HCT116 (cell line): Measurements from ENCODE around the gene GALNT11. TPM values are rescaled to one million over a fixed set of nuclear protein-coding genes. Genes with fewer than 3 reads are reported as not detected.

Experiments used
- ATAC-seq: fragments of 200-7000 bp; cut with Tn5 transposase; 2 replicates; pipeline ENCODE4 v1.9.1; 2020; ENCODE audit warnings: mild to moderate bottlenecking, moderate library complexity
- BruUV-seq: library from RNA; stranded (reverse); fragments of 400-500 nt; replicated peaks from 2 replicates; lab custom pipeline; 2021; lab: Mats Ljungman, UMichigan
- CTCF ChIA-PET: fragments of 300-600 bp; sonication (Branson Sonifier 250); formaldehyde crosslinking; loops from one replicate; lab custom pipeline; 2021; ENCODE audit warnings: antibody characterized with exemption; lab: Charles Lee
- POLR2A ChIA-PET: fragments of 300-600, 350-600 bp; sonication (Branson Sonifier 250); formaldehyde crosslinking; loops from one replicate; lab custom pipeline; 2021; ENCODE audit warnings: antibody characterized with exemption; lab: Charles Lee
- RAD21 ChIA-PET, 2 experiments: fragments of 300-600 bp; sonication (Branson Sonifier 250); formaldehyde crosslinking; loops; one replicate each; lab custom pipeline; 2023; ENCODE audit warnings: low total read pairs in 2 of 2; ENCODE audit not compliant: uncharacterized antibody in 2 of 2, unreplicated experiment in 2 of 2, low non-redundant PET in 1 of 2; lab: Charles Lee
- DNase-seq: peaks from one replicate; pipeline ENCODE4 v3.0.0-alpha.2; 2010; ENCODE audit warnings: low read depth, low spot score
- H2AFZ ChIP-seq: fragments of 200-600 bp; shearing (Covaris generic), sonication (generic); 2 replicates; pipeline ENCODE4 v1.6.1; 2017; ENCODE audit warnings: low read depth, mixed run types, mixed read lengths, antibody characterized with exemption, low read length; ENCODE audit not compliant: poor library complexity, severe bottlenecking
- H3K27ac ChIP-seq: 2 replicates; pipeline ENCODE4 v1.5.1; 2012; ENCODE audit warnings: low read depth, low read length
- H3K27me3 ChIP-seq: fragments of 200-600 bp; sonication (generic); 2 replicates; pipeline ENCODE4 v1.6.1; 2016; ENCODE audit warnings: mixed run types, low read length, mixed read lengths; ENCODE audit not compliant: insufficient read depth
- H3K36me3 ChIP-seq, 2 experiments: fragments of 200-500 bp in 1 of 2; fragments of 200-600 bp in 1 of 2; sonication (Bioruptor generic) in 1 of 2; sonication (generic) in 1 of 2; 2 replicates each; pipeline versions ENCODE4 v1.5.1 to v1.6.1; 2014 to 2016; ENCODE audit warnings: low read length in 2 of 2, inconsistent platforms in 1 of 2, mixed read lengths in 1 of 2, mixed run types in 1 of 2; ENCODE audit not compliant: insufficient read depth in 2 of 2, control insufficient read depth in 1 of 2
- H3K4me1 ChIP-seq, 2 experiments: fragments of 200-600 bp in 1 of 2; sonication (generic) in 1 of 2; 2 replicates each; pipeline versions ENCODE4 v1.5.1 to v1.6.1; 2012 to 2017; ENCODE audit warnings: low read length in 2 of 2, inconsistent platforms in 1 of 2, mild to moderate bottlenecking in 1 of 2, mixed read lengths in 1 of 2, mixed run types in 1 of 2, moderate library complexity in 1 of 2; ENCODE audit not compliant: insufficient read depth in 2 of 2, control insufficient read depth in 1 of 2
- H3K4me2 ChIP-seq: fragments of 200-600 bp; sonication (generic); 2 replicates; pipeline ENCODE4 v1.6.1; 2017; ENCODE audit warnings: mixed run types, low read length, mixed read lengths
- H3K4me3 ChIP-seq, 2 experiments: fragments of 200-600 bp in 1 of 2; sonication (generic) in 1 of 2; replicated peaks in 1 of 2; 2 replicates each; pipeline ENCODE4 v1.5.1; 2011 to 2016; ENCODE audit warnings: low read length in 2 of 2, control low read depth in 1 of 2, low read depth in 1 of 2, mild to moderate bottlenecking in 1 of 2, mixed read lengths in 1 of 2, mixed run types in 1 of 2
- H3K79me2 ChIP-seq: fragments of 200-600 bp; sonication (generic); 2 replicates; pipeline ENCODE4 v1.6.1; 2017; ENCODE audit warnings: mild to moderate bottlenecking, mixed run types, low read length, moderate library complexity, mixed read lengths; ENCODE audit not compliant: insufficient read depth
- H3K9ac ChIP-seq: fragments of 200-600 bp; sonication (generic); 2 replicates; pipeline ENCODE4 v1.6.1; 2016; ENCODE audit warnings: low read length, mixed read lengths
- H3K9me2 ChIP-seq: fragments of 200-600 bp; sonication (generic), shearing (Covaris generic); 2 replicates; pipeline ENCODE4 v1.6.1; 2017; ENCODE audit warnings: mixed run types, mild to moderate bottlenecking, moderate library complexity; ENCODE audit not compliant: insufficient read depth
- H3K9me3 ChIP-seq, 2 experiments: fragments of 200-500 bp in 1 of 2; fragments of 200-600 bp in 1 of 2; sonication (Bioruptor generic) in 1 of 2; sonication (generic) in 1 of 2; 2 replicates each; pipeline ENCODE4 v1.6.1; 2014 to 2017; ENCODE audit warnings: low read length in 2 of 2, mixed read lengths in 2 of 2, inconsistent platforms in 1 of 2, low read depth in 1 of 2, mild to moderate bottlenecking in 1 of 2, mixed run types in 1 of 2, moderate library complexity in 1 of 2; ENCODE audit not compliant: control insufficient read depth in 1 of 2, insufficient read depth in 1 of 2
- H4K20me1 ChIP-seq: fragments of 200-600 bp; sonication (generic), shearing (Covaris generic); 2 replicates; pipeline ENCODE4 v1.6.1; 2017; ENCODE audit warnings: mixed run types, mild to moderate bottlenecking, moderate library complexity; ENCODE audit not compliant: insufficient read depth
- CBX3 ChIP-seq: IDR thresholded peaks from 2 replicates; pipeline ENCODE4 v1.6.1; 2012; ENCODE audit warnings: low read depth
- CEBPB ChIP-seq: IDR thresholded peaks from 2 replicates; pipeline ENCODE4 v1.6.1; 2012; ENCODE audit warnings: low read depth
- EGR1 ChIP-seq: IDR thresholded peaks from 2 replicates; pipeline ENCODE4 v1.6.1; 2012; ENCODE audit warnings: low read depth
- ELF1 ChIP-seq: IDR thresholded peaks from 2 replicates; pipeline ENCODE4 v1.6.1; 2012; ENCODE audit warnings: low read depth, borderline replicate concordance
- EZH2phosphoT487 ChIP-seq: fragments of 200-600 bp; IDR thresholded peaks from 2 replicates; pipeline ENCODE4 v1.6.1; 2018; ENCODE audit warnings: antibody characterized with exemption, borderline replicate concordance
- JUND ChIP-seq: IDR thresholded peaks from 2 replicates; pipeline ENCODE4 v1.6.1; 2012
- RAD21 ChIP-seq: IDR thresholded peaks from 2 replicates; pipeline ENCODE4 v1.6.1; 2012; ENCODE audit warnings: low read depth, mild to moderate bottlenecking
- SIN3A ChIP-seq: IDR thresholded peaks from 2 replicates; pipeline ENCODE4 v1.6.1; 2012; ENCODE audit warnings: low read depth
- SP1 ChIP-seq: IDR thresholded peaks from 2 replicates; pipeline ENCODE4 v1.6.1; 2012; ENCODE audit warnings: low read depth
- SRF ChIP-seq: IDR thresholded peaks from 2 replicates; pipeline ENCODE4 v1.6.1; 2012; ENCODE audit warnings: low read depth
- TCF7L2 ChIP-seq: IDR thresholded peaks from 2 replicates; pipeline ENCODE4 v1.7.0; 2011; ENCODE audit warnings: borderline replicate concordance, inconsistent platforms; ENCODE audit not compliant: insufficient read depth, insufficient read length; ENCODE audit errors: extremely low read depth
- YY1 ChIP-seq: IDR thresholded peaks from 2 replicates; pipeline ENCODE4 v1.6.1; 2011; ENCODE audit warnings: low read length, low read depth, moderate library complexity, mild to moderate bottlenecking; ENCODE audit not compliant: insufficient replicate concordance; ENCODE audit errors: extremely low read depth
- intact Hi-C: fragments of 100-400 bp; cut with micrococcal nuclease; formaldehyde crosslinking; loops from 2 replicates; pipeline ENCODE4 v1.10.0; 2022
- total RNA-seq: library from RNA; stranded (reverse); gene quantifications from one replicate; pipeline ENCODE4 v1.2.1, GENCODE V29; 2021; ENCODE audit not compliant: unreplicated experiment
- TF ChIP-seq, protein P1 (sequence below), 3 experiments: fragments of 200-600 bp in 1 of 3; sonication (generic) in 1 of 3; IDR thresholded peaks in 2 of 3; conservative IDR thresholded peaks in 1 of 3; 2 replicates each; pipeline ENCODE4 v1.5.1; 2012 to 2017; ENCODE audit warnings: low read depth in 2 of 3, low read length in 2 of 3, antibody characterized with exemption in 1 of 3, borderline replicate concordance in 1 of 3, control low read depth in 1 of 3, mild to moderate bottlenecking in 1 of 3, mixed read lengths in 1 of 3, mixed run types in 1 of 3, moderate library complexity in 1 of 3; ENCODE audit not compliant: insufficient read depth in 1 of 3
- TF ChIP-seq, protein P2 (sequence below): IDR thresholded peaks from 2 replicates; pipeline ENCODE4 v1.6.1; 2012
- TF ChIP-seq, protein P3 (sequence below): IDR thresholded peaks from 2 replicates; pipeline ENCODE4 v1.6.1; 2012; ENCODE audit warnings: low read depth

The GALNT11 gene
- total RNA-seq, 1 experiment from 2014 or later, result 28.9 TPM

DNA sequence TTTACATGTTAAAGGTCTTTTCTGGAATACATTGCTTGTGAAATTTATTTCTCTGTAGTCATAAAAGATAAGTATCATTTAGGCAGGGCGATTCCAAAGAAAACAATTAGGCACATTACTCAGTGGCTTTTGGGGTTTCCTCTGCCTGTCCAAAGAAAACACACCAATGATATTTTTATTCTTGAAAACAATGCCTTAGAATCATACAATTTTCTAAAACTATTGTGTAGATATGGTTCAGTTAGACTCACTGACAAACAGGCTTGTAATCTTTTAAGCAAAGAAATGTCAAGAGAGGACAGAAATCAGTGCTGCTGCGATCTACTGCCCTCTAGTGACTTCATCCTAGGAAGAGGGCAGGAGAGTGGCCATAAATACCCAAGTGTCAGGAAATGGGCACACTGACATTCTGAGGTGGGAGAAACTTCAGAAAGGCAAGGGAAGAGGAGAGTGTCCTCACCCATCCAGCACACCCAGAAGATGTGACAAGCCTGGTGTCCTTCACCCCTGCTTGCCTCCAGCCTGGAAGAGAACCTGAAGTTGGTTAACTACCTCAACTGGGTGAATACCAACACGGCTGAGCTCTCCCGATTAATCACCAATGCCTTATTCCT is 120.5 kb downstream of the GALNT11 start:
- intact Hi-C loops, result no loop called here
- ATAC-seq, result peak; percentile 90
- H3K27ac ChIP-seq, result no peak overlapping the region
- H2AFZ ChIP-seq, result no peak overlapping the region
- H3K9me3 ChIP-seq, result no peaks in the 10 kb centered on the region
- TF ChIP-seq, protein P1, sequence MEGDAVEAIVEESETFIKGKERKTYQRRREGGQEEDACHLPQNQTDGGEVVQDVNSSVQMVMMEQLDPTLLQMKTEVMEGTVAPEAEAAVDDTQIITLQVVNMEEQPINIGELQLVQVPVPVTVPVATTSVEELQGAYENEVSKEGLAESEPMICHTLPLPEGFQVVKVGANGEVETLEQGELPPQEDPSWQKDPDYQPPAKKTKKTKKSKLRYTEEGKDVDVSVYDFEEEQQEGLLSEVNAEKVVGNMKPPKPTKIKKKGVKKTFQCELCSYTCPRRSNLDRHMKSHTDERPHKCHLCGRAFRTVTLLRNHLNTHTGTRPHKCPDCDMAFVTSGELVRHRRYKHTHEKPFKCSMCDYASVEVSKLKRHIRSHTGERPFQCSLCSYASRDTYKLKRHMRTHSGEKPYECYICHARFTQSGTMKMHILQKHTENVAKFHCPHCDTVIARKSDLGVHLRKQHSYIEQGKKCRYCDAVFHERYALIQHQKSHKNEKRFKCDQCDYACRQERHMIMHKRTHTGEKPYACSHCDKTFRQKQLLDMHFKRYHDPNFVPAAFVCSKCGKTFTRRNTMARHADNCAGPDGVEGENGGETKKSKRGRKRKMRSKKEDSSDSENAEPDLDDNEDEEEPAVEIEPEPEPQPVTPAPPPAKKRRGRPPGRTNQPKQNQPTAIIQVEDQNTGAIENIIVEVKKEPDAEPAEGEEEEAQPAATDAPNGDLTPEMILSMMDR (IDR thresholded peaks at IDR 0.05 in 2 of 3, conservative IDR thresholded peaks at IDR 0.05 in 1 of 3; ENCODE audit: borderline replicate concordance in 1 of 3, insufficient read depth in 1 of 3, low read depth in 2 of 3, low read length in 2 of 3), result peak; percentile 63 to 79 (median 74)
- TF ChIP-seq SIN3A (no peak), RAD21 (peak; percentile 70), JUND (no peak), YY1 (peak; percentile 48)
- TF ChIP-seq, all 23 proteins: peak for 3
- no peak overlapping the region for H3K4me2 ChIP-seq
- ChIA-PET POLR2A (no interaction called here), CTCF (no interaction called here), RAD21 (no interaction called here)
- H3K4me1 ChIP-seq, result no peaks in the 10 kb centered on the region
- no peaks in the 10 kb centered on the region for H3K27me3 ChIP-seq
- no peaks in the 10 kb centered on the region for H3K9me2 ChIP-seq
- peaks cover 11 to 26% of the 10 kb centered on the region in 2 experiments; a peak in 3 of 4 replicates for H3K36me3 ChIP-seq
- no TSS peak for BruUV-seq
- H4K20me1 ChIP-seq, result no peaks in the 10 kb centered on the region
- H3K4me3 ChIP-seq, result no peak overlapping the region
- DNase-seq, result peak; percentile 22
- no peak overlapping the region for H3K9ac ChIP-seq
- H3K79me2 ChIP-seq, result no peaks in the 10 kb centered on the region

DNA sequence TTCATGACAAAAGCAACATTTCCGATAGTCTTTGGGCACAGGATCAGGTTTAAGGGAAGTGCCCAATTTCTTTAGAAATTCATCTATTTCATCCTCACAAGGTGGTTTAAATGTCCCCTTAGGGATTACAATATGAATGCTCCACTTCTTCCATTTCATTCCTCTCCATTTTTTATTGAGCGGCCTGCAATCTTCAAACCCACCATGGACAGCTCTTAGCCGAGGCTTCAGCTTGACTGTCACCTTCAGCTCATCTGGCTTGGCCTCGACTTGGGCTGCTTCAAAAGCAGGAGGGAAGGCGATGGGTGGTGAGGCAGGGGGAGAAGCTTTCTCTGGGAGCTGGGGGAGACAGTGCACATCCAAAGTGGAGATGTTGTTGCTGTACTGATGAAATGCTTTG is 123.2 kb downstream of the GALNT11 start:
- Histone ChIP-seq H3K4me1 (no peaks in the 10 kb centered on the region), H3K27me3 (no peaks in the 10 kb centered on the region), H3K4me3 (no peak overlapping the region), H3K79me2 (no peaks in the 10 kb centered on the region), H3K9ac (no peak overlapping the region), H3K36me3 (peaks cover 14 to 34% of the 10 kb centered on the region in 2 experiments; a peak in 3 of 4 replicates), H2AFZ (no peak overlapping the region), H3K9me3 (no peaks in the 10 kb centered on the region), H3K4me2 (no peak overlapping the region), H3K27ac (no peak overlapping the region), H3K9me2 (no peaks in the 10 kb centered on the region), H4K20me1 (no peaks in the 10 kb centered on the region)
- ATAC-seq (no peak), DNase-seq (no peak)
- CTCF ChIA-PET, result no interaction called here
- no TSS peak for BruUV-seq
- RAD21 ChIA-PET, result no interaction called here
- intact Hi-C loops, result no loop called here
- POLR2A ChIA-PET, result no interaction called here
- TF ChIP-seq, protein P2, sequence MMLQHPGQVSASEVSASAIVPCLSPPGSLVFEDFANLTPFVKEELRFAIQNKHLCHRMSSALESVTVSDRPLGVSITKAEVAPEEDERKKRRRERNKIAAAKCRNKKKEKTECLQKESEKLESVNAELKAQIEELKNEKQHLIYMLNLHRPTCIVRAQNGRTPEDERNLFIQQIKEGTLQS, result no peak
- TF ChIP-seq SRF (no peak), YY1 (no peak), TCF7L2 (no peak), EZH2phosphoT487 (no peak), EGR1 (no peak), CEBPB (no peak), SP1 (no peak), JUND (no peak), SIN3A (no peak), CBX3 (no peak), ELF1 (no peak)
- TF ChIP-seq, protein P3, sequence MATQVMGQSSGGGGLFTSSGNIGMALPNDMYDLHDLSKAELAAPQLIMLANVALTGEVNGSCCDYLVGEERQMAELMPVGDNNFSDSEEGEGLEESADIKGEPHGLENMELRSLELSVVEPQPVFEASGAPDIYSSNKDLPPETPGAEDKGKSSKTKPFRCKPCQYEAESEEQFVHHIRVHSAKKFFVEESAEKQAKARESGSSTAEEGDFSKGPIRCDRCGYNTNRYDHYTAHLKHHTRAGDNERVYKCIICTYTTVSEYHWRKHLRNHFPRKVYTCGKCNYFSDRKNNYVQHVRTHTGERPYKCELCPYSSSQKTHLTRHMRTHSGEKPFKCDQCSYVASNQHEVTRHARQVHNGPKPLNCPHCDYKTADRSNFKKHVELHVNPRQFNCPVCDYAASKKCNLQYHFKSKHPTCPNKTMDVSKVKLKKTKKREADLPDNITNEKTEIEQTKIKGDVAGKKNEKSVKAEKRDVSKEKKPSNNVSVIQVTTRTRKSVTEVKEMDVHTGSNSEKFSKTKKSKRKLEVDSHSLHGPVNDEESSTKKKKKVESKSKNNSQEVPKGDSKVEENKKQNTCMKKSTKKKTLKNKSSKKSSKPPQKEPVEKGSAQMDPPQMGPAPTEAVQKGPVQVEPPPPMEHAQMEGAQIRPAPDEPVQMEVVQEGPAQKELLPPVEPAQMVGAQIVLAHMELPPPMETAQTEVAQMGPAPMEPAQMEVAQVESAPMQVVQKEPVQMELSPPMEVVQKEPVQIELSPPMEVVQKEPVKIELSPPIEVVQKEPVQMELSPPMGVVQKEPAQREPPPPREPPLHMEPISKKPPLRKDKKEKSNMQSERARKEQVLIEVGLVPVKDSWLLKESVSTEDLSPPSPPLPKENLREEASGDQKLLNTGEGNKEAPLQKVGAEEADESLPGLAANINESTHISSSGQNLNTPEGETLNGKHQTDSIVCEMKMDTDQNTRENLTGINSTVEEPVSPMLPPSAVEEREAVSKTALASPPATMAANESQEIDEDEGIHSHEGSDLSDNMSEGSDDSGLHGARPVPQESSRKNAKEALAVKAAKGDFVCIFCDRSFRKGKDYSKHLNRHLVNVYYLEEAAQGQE, result no peak
